GM12892 (cell line): ENCODE measurements around the gene NXPH3.

ENCODE experiments used
- POLR2A ChIP-seq: IDR thresholded peaks from 2 replicates; pipeline ENCODE4 v1.6.1; 2011; ENCODE audit warnings: low read depth, low read length, control low read depth
- POLR2AphosphoS5 ChIP-seq: IDR thresholded peaks from 2 replicates; pipeline ENCODE4 v1.6.1; 2011; ENCODE audit warnings: low read depth, low read length, control low read depth
- TAF1 ChIP-seq: IDR thresholded peaks from 2 replicates; pipeline ENCODE4 v1.6.1; 2011; ENCODE audit warnings: low read depth, mild to moderate bottlenecking, control low read depth, low read length, borderline replicate concordance

- TF ChIP-seq POLR2A (no peak), POLR2AphosphoS5 (no peak), TAF1 (no peak)
These were observed 55.8 kb downstream of the NXPH3 start for GRCh38 chr17:49631496-49631895.
